Smooth muscle cell (in vitro differentiated cells): ENCODE measurements around the gene LGI1. TPM values are rescaled to one million over a fixed set of nuclear protein-coding genes. Genes with fewer than 3 reads are reported as not detected.

ENCODE experiments used
- DNase-seq: peaks from one replicate; lab custom pipeline; 2025; ENCODE audit not compliant: unreplicated experiment; lab: John Stamatoyannopoulos, UW
- H2AFZ ChIP-seq: fragments of 200-600 bp; sonication (generic); 2 replicates; pipeline ENCODE4 v1.6.0; 2016; ENCODE audit warnings: antibody characterized with exemption, low read depth, mild to moderate bottlenecking
- H3F3A ChIP-seq: fragments of 200-600 bp; sonication (generic); 2 replicates; pipeline ENCODE4 v1.6.0; 2017; ENCODE audit warnings: antibody characterized with exemption, low read depth
- H3K27ac ChIP-seq: fragments of 200-600 bp; sonication (generic); 2 replicates; pipeline ENCODE4 v1.5.1; 2016; ENCODE audit warnings: low read depth, mild to moderate bottlenecking
- H3K27me3 ChIP-seq: fragments of 200-600 bp; sonication (generic); 2 replicates; pipeline ENCODE4 v1.6.1; 2016; ENCODE audit warnings: low read depth, mild to moderate bottlenecking
- H3K36me3 ChIP-seq: fragments of 200-600 bp; sonication (generic); 2 replicates; pipeline ENCODE4 v1.5.1; 2016; ENCODE audit warnings: low read depth
- H3K4me1 ChIP-seq: fragments of 200-600 bp; sonication (generic); 2 replicates; pipeline ENCODE4 v1.5.1; 2016; ENCODE audit warnings: low read depth
- H3K4me2 ChIP-seq: fragments of 200-600 bp; sonication (generic); 2 replicates; pipeline ENCODE4 v1.6.0; 2016; ENCODE audit warnings: mild to moderate bottlenecking
- H3K4me3 ChIP-seq: fragments of 200-600 bp; sonication (generic); 2 replicates; pipeline ENCODE4 v1.5.1; 2016; ENCODE audit warnings: mild to moderate bottlenecking
- H3K79me2 ChIP-seq: fragments of 200-600 bp; sonication (generic); 2 replicates; pipeline ENCODE4 v1.6.0; 2016; ENCODE audit warnings: low read depth, mild to moderate bottlenecking
- H3K9ac ChIP-seq: fragments of 200-600 bp; sonication (generic); 2 replicates; pipeline ENCODE4 v1.6.0; 2016; ENCODE audit warnings: low read depth
- H3K9me3 ChIP-seq: fragments of 200-600 bp; sonication (generic); replicated peaks from 2 replicates; pipeline ENCODE4 v1.5.1; 2016; ENCODE audit warnings: low read depth
- H4K20me1 ChIP-seq: fragments of 200-600 bp; sonication (generic); 2 replicates; pipeline ENCODE4 v1.6.0; 2016; ENCODE audit warnings: low read depth
- CTCF ChIP-seq: fragments of 200-600 bp; sonication (generic); IDR thresholded peaks from 2 replicates; pipeline ENCODE4 v1.5.1; 2017; ENCODE audit warnings: borderline replicate concordance, mild to moderate bottlenecking, antibody characterized with exemption; ENCODE audit not compliant: insufficient read depth, poor library complexity, severe bottlenecking
- WGBS: methylation state at CpG from one replicate; pipeline ENCODE4 v1.1.7; 2016; ENCODE audit warnings: low lambda C conversion rate; 5-methylcytosine and 5-hydroxymethylcytosine counted together
- polyA plus RNA-seq: library from polyadenylated mRNA; unstranded; fragments of >200 nt; fragmentation: Nextera tagmentation; extraction: Ambion mirVana; gene quantifications from 2 replicates; pipeline ENCODE4 v1.2.1, GENCODE V29; 2016
- total RNA-seq: library from RNA; depleted of rRNA; stranded (reverse); fragments of >200 nt; gene quantifications from 2 replicates; pipeline ENCODE4 v1.2.3, GENCODE V29; 2014

LGI1 gene
- total and polyA plus RNA-seq, 2 experiments from 2014 or later: 6.7 TPM; not detected in 1

- Histone ChIP-seq H3K4me3 (no peak overlapping the region), H3K27ac (no peak overlapping the region), H3K79me2 (no peaks in the 10 kb centered on the region), H3K27me3 (no peaks in the 10 kb centered on the region), H3F3A (peaks cover 14% of the 10 kb centered on the region), H3K4me1 (peaks cover 36% of the 10 kb centered on the region), H3K4me2 (no peak overlapping the region), H4K20me1 (no peaks in the 10 kb centered on the region), H3K36me3 (no peaks in the 10 kb centered on the region), H2AFZ (no peak overlapping the region), H3K9me3 (no peaks in the 10 kb centered on the region), H3K9ac (no peak overlapping the region)
- DNase-seq: no peak
- TF ChIP-seq CTCF: no peak
- WGBS: 49% methylated on average over 10 of the region's 10 CpGs
Observed at GRCh38 chr10:93755443-93756116, 2.2 kb upstream of the LGI1 start.

DNA sequence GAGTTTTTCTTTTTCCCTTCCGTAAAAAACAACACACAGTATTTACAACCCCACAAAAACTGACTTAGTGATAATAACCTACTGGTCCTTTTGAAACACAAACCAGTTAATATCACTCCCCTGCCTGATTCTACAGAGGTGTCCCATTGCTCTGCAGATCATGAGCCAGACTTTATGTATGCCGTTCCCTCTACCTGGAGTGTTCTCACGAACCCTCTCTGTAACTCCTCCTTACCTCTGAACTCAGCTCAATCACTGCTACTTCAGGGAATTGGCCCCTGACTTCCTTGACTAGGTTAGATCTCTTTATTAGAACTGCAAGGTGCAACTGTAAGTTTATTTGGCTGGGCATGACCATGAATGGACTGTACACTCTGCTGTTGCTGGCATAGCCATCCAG is 1.6 kb upstream of the LGI1 start:
- Histone ChIP-seq H3K9me3 (no peaks in the 10 kb centered on the region), H3K79me2 (no peaks in the 10 kb centered on the region), H3K4me2 (no peak overlapping the region), H4K20me1 (no peaks in the 10 kb centered on the region), H3K9ac (no peak overlapping the region), H3K27me3 (no peaks in the 10 kb centered on the region), H3K4me3 (no peak overlapping the region), H3K36me3 (no peaks in the 10 kb centered on the region), H3K27ac (no peak overlapping the region), H2AFZ (no peak overlapping the region), H3K4me1 (peaks cover 36% of the 10 kb centered on the region), H3F3A (peaks cover 14% of the 10 kb centered on the region)
- no peak for DNase-seq
- no peak for TF ChIP-seq CTCF
- WGBS: 49% methylated on average over 3 of the region's 3 CpGs

GRCh38 chr10:93757136-93757535 is 600 bp upstream of the LGI1 start:
- WGBS: 26% methylated on average over 5 of the region's 5 CpGs
- Histone ChIP-seq H3F3A (peaks cover 14% of the 10 kb centered on the region), H3K79me2 (no peaks in the 10 kb centered on the region), H2AFZ (peak overlapping the region; percentile 33), H3K36me3 (no peaks in the 10 kb centered on the region), H3K27me3 (no peaks in the 10 kb centered on the region), H3K4me2 (peak overlapping the region; percentile 84), H3K9me3 (no peaks in the 10 kb centered on the region), H3K4me3 (peak overlapping the region; percentile 40), H4K20me1 (no peaks in the 10 kb centered on the region), H3K27ac (peak overlapping the region; percentile 30), H3K4me1 (peaks cover 36% of the 10 kb centered on the region), H3K9ac (peak overlapping the region; percentile 48)
- no peak for DNase-seq
- TF ChIP-seq CTCF: peak; percentile 8

GRCh38 chr10:93758508-93758885 is 761 bp downstream of the LGI1 start:
- Histone ChIP-seq H3K79me2 (no peaks in the 10 kb centered on the region), H3K36me3 (no peaks in the 10 kb centered on the region), H3K4me3 (no peak overlapping the region), H2AFZ (no peak overlapping the region), H3K27ac (no peak overlapping the region), H3K27me3 (no peaks in the 10 kb centered on the region), H4K20me1 (no peaks in the 10 kb centered on the region), H3F3A (peaks cover 6% of the 10 kb centered on the region), H3K9ac (no peak overlapping the region), H3K4me1 (peaks cover 36% of the 10 kb centered on the region), H3K9me3 (no peaks in the 10 kb centered on the region), H3K4me2 (peak overlapping the region; percentile 84)
- TF ChIP-seq CTCF: no peak
- 68% methylated on average over 5 of the region's 5 CpGs for WGBS
- no peak for DNase-seq
